ENCODE results near the gene EMC10.
"Not testable (repeated sequence)": the region's sequence is repeated elsewhere in the genome, so short reads cannot be mapped to it uniquely, and the experiment has no call there.

EMC10 gene

GRCh38 chr19:50512999-50513745 is 36.9 kb downstream of the EMC10 start:
- no peak for DNase-seq (ENCODE audit: low read depth in 2 of 2, low spot score in 1 of 2)

- no peak for DNase-seq (ENCODE audit: low read depth in 2 of 2, low spot score in 1 of 2)
These were observed 37.5 kb downstream of the EMC10 start, which contains the start of gene ASPDH for GRCh38 chr19:50513746-50514345. TSS of gene ASPDH (minus strand) at chr19:50513913. CDS start at chr19:50513823, 90 bp downstream.

GRCh38 chr19:50514346-50515167 is 38.2 kb downstream of the EMC10 start:
- no peak for DNase-seq (ENCODE audit: low read depth in 2 of 2, low spot score in 1 of 2)

- no peak for DNase-seq (ENCODE audit: low read depth in 2 of 2, low spot score in 1 of 2)
These were observed 38.9 kb downstream of the EMC10 start for GRCh38 chr19:50515168-50515561.

- DNase-seq (ENCODE audit: low read depth in 2 of 2, low spot score in 1 of 2), result no peak
These were observed 40.1 kb downstream of the EMC10 start for GRCh38 chr19:50516456-50516855.

- DNase-seq (ENCODE audit: low read depth in 2 of 2, low spot score in 1 of 2), result no peak
These were observed 40.8 kb downstream of the EMC10 start for GRCh38 chr19:50516964-50517703.

- DNase-seq (ENCODE audit: low read depth in 2 of 2, low spot score in 1 of 2), result no peak
These were observed 41.4 kb downstream of the EMC10 start for GRCh38 chr19:50517704-50518075.

GRCh38 chr19:50518091-50519005 is 42.0 kb downstream of the EMC10 start:
- no peak for DNase-seq (ENCODE audit: low read depth in 2 of 2, low spot score in 1 of 2)

- no peak for DNase-seq (ENCODE audit: low read depth in 2 of 2, low spot score in 1 of 2)
These were observed 42.8 kb downstream of the EMC10 start for GRCh38 chr19:50519006-50519575.

GRCh38 chr19:50520822-50521465 is 44.6 kb downstream of the EMC10 start:
- no peak for DNase-seq (ENCODE audit: low read depth in 2 of 2, low spot score in 1 of 2)

GRCh38 chr19:50522881-50523280 is 46.6 kb downstream of the EMC10 start:
- DNase-seq (ENCODE audit: low read depth in 2 of 2, low spot score in 1 of 2), result no peak

GRCh38 chr19:50528052-50528451 is 51.7 kb downstream of the EMC10 start:
- DNase-seq (ENCODE audit: low read depth in 2 of 2, low spot score in 1 of 2), result not testable (repeated sequence)

GRCh38 chr19:50531171-50531612 is 54.9 kb downstream of the EMC10 start:
- DNase-seq (ENCODE audit: low read depth in 2 of 2, low spot score in 1 of 2), result no peak

GRCh38 chr19:50532952-50533351 is 56.6 kb downstream of the EMC10 start:
- DNase-seq (ENCODE audit: low read depth in 2 of 2, low spot score in 1 of 2), result no peak

- no peak for DNase-seq (ENCODE audit: low read depth in 2 of 2, low spot score in 1 of 2)
These were observed 58.2 kb downstream of the EMC10 start for GRCh38 chr19:50534478-50534877.

- DNase-seq (ENCODE audit: low read depth in 2 of 2, low spot score in 1 of 2), result no peak
These were observed 59.4 kb downstream of the EMC10 start for GRCh38 chr19:50535672-50536187.

GRCh38 chr19:50536662-50537305 is 60.5 kb downstream of the EMC10 start:
- no peak for DNase-seq (ENCODE audit: low read depth in 2 of 2, low spot score in 1 of 2)

GRCh38 chr19:50537306-50537685 is 61.0 kb downstream of the EMC10 start:
- no peak for DNase-seq (ENCODE audit: low read depth in 2 of 2, low spot score in 1 of 2)

All from stimulated activated CD8-positive, alpha-beta memory T cell treated with anti-CD3 and anti-CD28 coated beads, Interleukin-4, amount 100 ng/mL, for 1 hour (primary cell).